CD4-positive, alpha-beta T cell treated with Interleukin-4 for 1 hour (primary cell): ENCODE data around the gene MORN5.

Experiments used
- DNase-seq, 2 donors: peaks; one replicate each; pipeline ENCODE4 v3.0.0-alpha.2; 2020 to 2022

The MORN5 gene

GRCh38 chr9:122144836-122145591 is 14.7 kb upstream of the MORN5 start:
- DNase-seq: no peak

- DNase-seq: no peak
Measured at GRCh38 chr9:122145592-122145863, 14.2 kb upstream of the MORN5 start.

GRCh38 chr9:122151267-122151828 is 8.4 kb upstream of the MORN5 start:
- DNase-seq: no peak

GRCh38 chr9:122155796-122156195 is 3.9 kb upstream of the MORN5 start:
- no peak for DNase-seq

- peak; percentile 29 to 32 for DNase-seq
Measured at GRCh38 chr9:122158202-122158601, 1.5 kb upstream of the MORN5 start.

- no peak for DNase-seq
Measured at GRCh38 chr9:122159925-122160246, 178 bp downstream of the MORN5 start.

GRCh38 chr9:122162415-122162814 is 2.7 kb downstream of the MORN5 start:
- DNase-seq: no peak

- no peak for DNase-seq
Measured at GRCh38 chr9:122164286-122164685, 4.6 kb downstream of the MORN5 start.

- no peak for DNase-seq
Measured at GRCh38 chr9:122168356-122168755, 8.6 kb downstream of the MORN5 start.

GRCh38 chr9:122172131-122172530 is 12.4 kb downstream of the MORN5 start:
- no peak for DNase-seq

- DNase-seq: no peak
Measured at GRCh38 chr9:122173670-122174069, 14.0 kb downstream of the MORN5 start.

- DNase-seq: no peak
Measured at GRCh38 chr9:122176916-122177315, 17.2 kb downstream of the MORN5 start.

- DNase-seq: no peak
Measured at GRCh38 chr9:122179054-122179689, 19.5 kb downstream of the MORN5 start.

GRCh38 chr9:122179690-122180074 is 20.0 kb downstream of the MORN5 start:
- no peak for DNase-seq

GRCh38 chr9:122180633-122181032 is 20.9 kb downstream of the MORN5 start:
- no peak for DNase-seq

- DNase-seq: no peak
Measured at GRCh38 chr9:122183501-122183900, 23.8 kb downstream of the MORN5 start.

- DNase-seq: no peak
Measured at GRCh38 chr9:122184551-122184950, 24.8 kb downstream of the MORN5 start.

GRCh38 chr9:122186301-122186700 is 26.6 kb downstream of the MORN5 start:
- no peak for DNase-seq

GRCh38 chr9:122186777-122187470 is 27.2 kb downstream of the MORN5 start:
- no peak for DNase-seq

- no peak for DNase-seq
Measured at GRCh38 chr9:122188369-122188768, 28.7 kb downstream of the MORN5 start.

- no peak for DNase-seq
Measured at GRCh38 chr9:122190597-122191381, 31.1 kb downstream of the MORN5 start.

GRCh38 chr9:122191584-122191983 is 31.9 kb downstream of the MORN5 start:
- no peak for DNase-seq

- no peak for DNase-seq
Measured at GRCh38 chr9:122192261-122192875, 32.7 kb downstream of the MORN5 start.
